Activated CD4-positive, alpha-beta T cell treated with anti-CD3 and anti-CD28 coated beads, Interleukin-2, Interleukin-4, amounts not matched to agents 100 ng/mL and 50 ng/mL, durations not matched to agents 16 hours and 8 hours (primary cell): ENCODE results near the gene ACAA1.
"Not testable (repeated sequence)": the region's sequence is repeated elsewhere in the genome, so short reads cannot be mapped to it uniquely, and the experiment has no call there.

Experiments used
- DNase-seq: peaks from one replicate; pipeline ENCODE4 v3.0.0-alpha.2; 2020; ENCODE audit warnings: low spot score

Gene ACAA1

GRCh38 chr3:38134517-38135143 lies 2.3 kb downstream of the ACAA1 start:
- DNase-seq = not testable (repeated sequence)

DNA sequence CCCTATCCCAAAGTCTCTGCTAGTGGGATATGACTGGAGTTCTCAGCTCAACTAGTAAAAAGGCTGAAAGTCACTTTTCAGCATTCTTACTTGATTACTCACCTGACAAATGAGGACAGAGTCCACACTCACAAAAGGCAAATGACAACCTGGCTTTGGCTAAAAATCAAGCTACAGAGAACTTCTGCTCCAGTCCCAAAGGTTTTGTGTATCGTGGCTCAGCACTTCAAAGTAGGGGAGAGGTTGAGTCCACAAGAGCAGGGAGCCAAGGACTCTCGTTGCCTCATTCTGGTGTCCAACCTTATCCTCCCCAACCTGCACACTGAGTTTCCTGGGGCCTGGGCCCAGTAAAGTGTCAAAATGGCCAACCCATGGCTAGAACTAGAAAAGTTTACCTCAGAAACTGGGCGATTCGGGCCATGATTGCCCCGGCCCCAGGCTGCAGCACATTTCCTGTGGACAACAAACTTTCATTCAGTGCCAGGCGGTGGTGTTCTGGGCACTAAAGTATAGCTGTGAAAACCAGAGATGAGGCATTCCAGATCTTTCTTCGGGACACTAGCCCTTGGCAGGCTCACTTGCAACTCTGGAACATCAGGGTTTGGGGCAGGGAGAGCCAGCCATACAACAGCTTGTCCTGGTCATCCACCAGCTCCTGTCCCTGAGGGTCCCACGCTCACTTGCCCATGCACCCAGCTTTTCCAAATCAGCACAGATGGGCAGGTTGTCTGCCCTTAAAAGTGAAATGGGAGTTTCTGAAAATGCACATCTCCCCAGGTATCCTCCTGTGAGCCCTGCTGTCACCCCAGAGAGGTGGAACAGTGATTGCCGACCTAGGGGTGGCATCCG lies 3.1 kb downstream of the ACAA1 start:
- DNase-seq = no peak

- no peak for DNase-seq
These were observed 3.7 kb downstream of the ACAA1 start for GRCh38 chr3:38133209-38133556.

GRCh38 chr3:38131621-38132369 lies 5.1 kb downstream of the ACAA1 start:
- DNase-seq = no peak

GRCh38 chr3:38130631-38131065 lies 6.3 kb downstream of the ACAA1 start:
- no peak for DNase-seq

DNA sequence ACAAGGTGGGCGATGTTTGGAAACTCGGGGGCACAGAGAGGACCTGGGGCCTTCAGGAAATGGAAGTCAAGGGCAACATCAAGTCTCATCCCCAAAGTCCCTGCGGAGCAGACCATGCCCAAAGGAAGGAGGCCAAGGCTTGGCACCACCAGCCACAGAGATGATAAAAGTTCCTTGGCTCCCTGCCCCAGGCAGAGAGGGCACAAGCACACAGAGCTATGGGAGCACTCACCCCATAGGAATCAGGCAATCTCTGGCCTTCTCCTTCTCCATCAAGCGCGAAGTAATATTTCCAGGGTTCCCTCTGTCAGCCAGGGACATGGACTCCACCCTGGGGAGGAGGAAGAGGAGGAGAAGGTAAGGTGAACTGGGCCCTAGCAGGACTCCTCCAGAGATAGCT lies 7.9 kb downstream of the ACAA1 start:
- no peak for DNase-seq

- no peak for DNase-seq
These were observed 8.6 kb downstream of the ACAA1 start for GRCh38 chr3:38128303-38128655.

- DNase-seq = no peak
These were observed 9.2 kb downstream of the ACAA1 start for GRCh38 chr3:38127611-38128302.

DNA sequence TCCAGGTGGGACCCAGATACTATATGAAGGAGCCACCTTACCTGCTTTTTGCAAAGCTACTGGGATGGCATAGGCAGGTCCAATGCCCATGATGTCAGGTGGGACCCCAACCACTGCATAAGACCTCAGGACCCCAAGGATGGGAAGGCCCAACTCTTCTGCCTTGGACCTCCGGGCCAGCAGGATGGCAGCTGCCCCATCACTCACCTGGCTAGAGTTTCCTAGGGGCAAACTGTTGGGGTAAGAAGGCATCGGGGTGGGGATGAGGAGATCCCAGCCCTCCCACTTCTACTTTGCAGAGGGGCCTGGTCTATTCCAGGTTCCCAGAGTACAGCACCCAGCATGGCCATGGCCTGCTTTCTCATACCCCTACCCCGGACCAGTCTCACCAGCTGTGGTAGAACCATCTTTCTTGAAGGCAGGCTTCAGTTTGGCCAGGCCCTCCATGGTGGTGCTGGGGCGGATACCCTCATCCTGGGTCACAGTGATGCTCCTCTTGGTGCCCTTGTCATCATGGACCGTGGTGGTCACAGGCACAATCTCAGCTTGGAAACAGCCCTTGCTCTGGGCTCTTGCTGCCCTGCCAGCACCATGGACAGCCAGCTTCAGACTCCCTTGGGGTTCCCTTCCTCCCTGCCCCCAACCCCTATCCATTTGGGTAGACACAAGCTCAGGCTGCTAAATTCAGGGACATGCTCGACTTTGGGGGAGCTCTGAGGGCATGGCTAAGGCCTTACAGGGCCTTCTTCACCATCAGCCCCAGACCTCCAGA lies 10.6 kb downstream of the ACAA1 start:
- no peak for DNase-seq

- no peak for DNase-seq
These were observed 11.4 kb downstream of the ACAA1 start for GRCh38 chr3:38125305-38126120.

GRCh38 chr3:38124324-38125122 lies 12.4 kb downstream of the ACAA1 start:
- no peak for DNase-seq

DNA sequence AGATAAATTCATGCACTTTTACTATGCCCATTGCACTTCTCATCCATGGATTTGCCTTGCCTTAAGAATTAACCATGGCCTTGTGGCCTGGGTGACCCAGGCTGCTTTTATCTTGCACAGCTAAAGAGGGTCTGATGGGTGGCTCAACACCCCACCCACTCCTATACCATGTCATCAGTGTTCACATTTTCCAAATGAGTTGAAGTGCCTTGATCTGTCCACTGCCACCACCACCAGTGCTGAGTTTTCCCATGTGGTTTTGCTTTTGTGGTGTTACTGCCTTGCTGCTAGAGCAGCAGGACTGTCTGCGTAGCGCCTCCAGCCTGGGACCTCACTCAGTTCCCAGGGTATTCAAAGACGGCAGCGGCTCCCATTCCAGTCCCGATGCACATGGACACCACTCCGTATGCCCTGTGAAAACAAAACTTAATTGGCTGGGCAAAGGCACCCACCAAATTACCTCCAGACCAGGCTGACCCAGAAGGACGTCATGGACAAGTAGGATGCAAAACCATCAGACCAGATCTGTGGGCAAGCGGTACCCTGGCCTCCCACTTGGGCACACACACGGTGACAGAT lies 14.1 kb downstream of the ACAA1 start:
- DNase-seq = no peak

GRCh38 chr3:38121832-38122461 lies 15.0 kb downstream of the ACAA1 start:
- no peak for DNase-seq

- DNase-seq = no peak
These were observed 15.5 kb downstream of the ACAA1 start for GRCh38 chr3:38121451-38121831.

DNA sequence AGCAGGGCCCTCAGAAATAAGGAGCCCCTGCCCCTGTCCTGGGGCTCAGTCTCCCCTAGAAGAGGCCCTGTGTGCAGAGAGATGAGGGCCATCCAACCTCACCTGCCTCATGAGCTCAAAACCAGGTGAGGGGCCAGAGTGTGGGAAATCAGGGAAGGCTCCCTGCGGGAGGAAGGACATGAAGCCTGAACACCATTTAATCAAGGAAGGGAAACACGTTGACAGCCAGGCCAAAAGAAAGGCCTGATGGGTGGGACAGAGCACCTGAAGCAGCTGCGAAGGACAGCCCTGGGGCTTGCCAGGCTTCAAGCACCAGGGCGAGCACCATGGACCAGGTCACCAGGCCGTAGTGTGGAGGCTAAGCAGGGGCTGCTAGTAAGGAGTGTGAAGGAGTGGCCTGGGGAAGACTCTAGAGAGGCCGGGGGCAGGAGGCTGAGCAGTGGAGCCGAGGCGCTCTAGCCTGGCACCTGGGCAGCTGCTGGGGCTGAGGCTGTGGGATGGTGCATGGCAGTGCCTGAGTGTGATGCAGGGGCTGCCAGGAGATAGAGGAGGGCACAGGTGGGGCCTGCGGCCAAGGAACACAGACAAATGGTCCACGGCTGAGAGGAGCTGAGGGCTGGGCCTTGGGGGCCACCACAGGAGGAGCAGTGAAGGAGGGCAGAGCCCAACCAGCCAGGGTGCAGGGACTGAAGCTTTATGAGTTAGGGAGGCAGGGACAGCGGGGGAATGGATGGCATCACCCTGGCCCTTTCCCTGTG lies 16.1 kb downstream of the ACAA1 start:
- DNase-seq = no peak

DNA sequence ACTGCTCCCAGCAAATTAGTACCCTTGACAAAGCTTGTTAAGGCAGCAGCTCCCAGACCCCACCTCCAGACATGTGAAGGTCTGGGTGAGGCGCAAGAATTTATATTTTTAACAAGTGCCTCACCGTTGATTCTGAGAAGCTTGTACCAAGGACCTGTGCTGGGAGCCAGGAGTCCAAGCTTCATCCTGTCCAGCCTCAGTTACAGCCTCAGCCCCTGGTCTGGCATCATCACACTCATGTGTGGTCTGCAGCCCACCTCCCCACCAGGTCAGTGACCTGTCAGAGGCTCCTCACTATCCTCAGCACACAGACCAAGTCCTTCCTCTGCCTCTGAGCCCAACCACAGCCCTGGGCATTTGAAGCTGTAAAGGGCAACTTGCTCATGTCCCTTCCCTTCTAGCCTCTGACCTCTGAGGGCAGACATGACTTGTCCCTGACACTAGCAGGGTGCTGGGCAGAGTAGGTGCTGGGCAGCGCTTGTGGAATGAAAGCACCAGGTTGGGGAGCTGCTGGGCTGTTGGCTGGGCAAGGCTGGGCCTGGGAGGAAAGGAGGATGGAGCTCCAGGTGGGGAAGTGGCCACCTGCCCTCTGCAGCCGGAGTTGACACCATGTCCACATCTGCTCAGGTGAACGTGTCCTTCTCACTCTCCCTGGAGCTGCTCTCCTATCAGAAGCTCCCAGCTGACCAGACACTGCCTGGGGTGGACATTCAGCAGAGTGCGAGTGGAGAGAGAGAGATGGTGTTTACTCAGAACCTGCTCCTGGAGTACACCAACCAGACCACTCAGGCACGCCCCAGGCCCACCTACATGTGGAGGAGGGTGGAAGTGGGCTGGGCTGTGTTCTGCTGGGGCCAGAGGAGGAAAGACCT lies 16.9 kb downstream of the ACAA1 start:
- no peak for DNase-seq

- DNase-seq = no peak
These were observed 17.7 kb downstream of the ACAA1 start for GRCh38 chr3:38119248-38119544.
